Esophagus squamous epithelium (tissue), 4 donors: ENCODE results near the gene SAA4.

Experiments
- POLR2A ChIP-seq, 4 donors: fragments of 450-650 bp; IDR thresholded peaks; one replicate each; pipeline ENCODE4 v1.6.1; 2017; ENCODE audit warnings: antibody characterized with exemption in 4 of 4, mild to moderate bottlenecking in 4 of 4, moderate library complexity in 3 of 4
- TF ChIP-seq, protein P1 (sequence below), 6 experiments: fragments of 450-650 bp in 4 of 6; fragments of 200-600 bp in 2 of 6; sonication (generic) in 2 of 6; IDR thresholded peaks; one replicate each; pipeline ENCODE4 v1.5.1; 2016 to 2019; ENCODE audit warnings: antibody characterized with exemption in 6 of 6, mild to moderate bottlenecking in 4 of 6, moderate library complexity in 4 of 6

DNA sequence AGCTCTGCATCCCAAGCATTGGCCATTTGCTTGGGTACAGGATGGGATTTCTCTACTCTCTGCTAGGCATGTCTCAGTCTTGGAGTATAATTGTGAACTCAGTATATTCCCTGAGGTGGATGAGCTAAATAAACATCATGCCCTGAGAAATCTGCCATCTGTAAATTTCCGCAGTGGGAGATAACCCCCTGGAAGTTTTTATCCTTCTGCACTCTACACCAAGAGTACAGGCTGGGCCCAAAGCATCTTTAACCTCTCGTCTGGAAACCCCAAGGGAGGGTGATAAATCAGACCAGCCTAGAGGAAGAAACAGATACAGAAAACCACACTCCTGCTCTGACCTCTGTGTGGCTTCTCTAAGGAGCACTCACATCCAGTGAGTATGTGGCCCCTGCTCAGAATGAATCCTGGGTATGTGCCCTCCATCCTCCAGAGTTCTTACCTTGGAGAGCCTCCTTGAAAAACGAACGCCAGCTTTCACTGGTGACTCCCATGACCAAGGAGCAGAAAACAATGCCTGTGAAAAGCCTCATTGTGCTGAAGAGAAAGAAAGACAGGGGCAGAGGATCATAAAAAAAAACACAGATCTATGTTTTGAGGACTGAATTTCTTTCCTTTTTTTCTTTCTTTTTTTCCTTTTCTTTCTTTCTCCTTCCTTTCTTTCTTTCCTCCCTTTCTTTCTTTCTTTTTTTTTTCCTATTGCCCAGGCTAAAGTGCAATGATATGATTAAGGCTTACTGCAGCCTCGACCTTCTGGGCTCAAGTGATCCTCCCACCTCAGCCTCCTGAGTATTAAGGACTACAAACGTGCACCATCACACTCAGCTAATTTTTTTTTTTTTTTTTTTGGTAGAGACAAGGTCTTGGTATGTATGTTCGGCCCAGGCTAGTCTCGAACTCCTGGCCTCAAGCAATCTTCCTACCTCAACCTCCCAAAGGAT, 938 bp downstream of the SAA4 start:
- TF ChIP-seq, protein P1, sequence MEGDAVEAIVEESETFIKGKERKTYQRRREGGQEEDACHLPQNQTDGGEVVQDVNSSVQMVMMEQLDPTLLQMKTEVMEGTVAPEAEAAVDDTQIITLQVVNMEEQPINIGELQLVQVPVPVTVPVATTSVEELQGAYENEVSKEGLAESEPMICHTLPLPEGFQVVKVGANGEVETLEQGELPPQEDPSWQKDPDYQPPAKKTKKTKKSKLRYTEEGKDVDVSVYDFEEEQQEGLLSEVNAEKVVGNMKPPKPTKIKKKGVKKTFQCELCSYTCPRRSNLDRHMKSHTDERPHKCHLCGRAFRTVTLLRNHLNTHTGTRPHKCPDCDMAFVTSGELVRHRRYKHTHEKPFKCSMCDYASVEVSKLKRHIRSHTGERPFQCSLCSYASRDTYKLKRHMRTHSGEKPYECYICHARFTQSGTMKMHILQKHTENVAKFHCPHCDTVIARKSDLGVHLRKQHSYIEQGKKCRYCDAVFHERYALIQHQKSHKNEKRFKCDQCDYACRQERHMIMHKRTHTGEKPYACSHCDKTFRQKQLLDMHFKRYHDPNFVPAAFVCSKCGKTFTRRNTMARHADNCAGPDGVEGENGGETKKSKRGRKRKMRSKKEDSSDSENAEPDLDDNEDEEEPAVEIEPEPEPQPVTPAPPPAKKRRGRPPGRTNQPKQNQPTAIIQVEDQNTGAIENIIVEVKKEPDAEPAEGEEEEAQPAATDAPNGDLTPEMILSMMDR (IDR thresholded peaks at IDR 0.05) = no peak
- no peak for TF ChIP-seq POLR2A (IDR thresholded peaks at IDR 0.05)
